ENCODE results near the gene PDGFA. TPM values are rescaled to one million over a fixed set of nuclear protein-coding genes. Genes with fewer than 3 reads are reported as not detected.

Gene PDGFA
- total RNA-seq, 1 experiment from 2014 or later = 129 TPM

DNA sequence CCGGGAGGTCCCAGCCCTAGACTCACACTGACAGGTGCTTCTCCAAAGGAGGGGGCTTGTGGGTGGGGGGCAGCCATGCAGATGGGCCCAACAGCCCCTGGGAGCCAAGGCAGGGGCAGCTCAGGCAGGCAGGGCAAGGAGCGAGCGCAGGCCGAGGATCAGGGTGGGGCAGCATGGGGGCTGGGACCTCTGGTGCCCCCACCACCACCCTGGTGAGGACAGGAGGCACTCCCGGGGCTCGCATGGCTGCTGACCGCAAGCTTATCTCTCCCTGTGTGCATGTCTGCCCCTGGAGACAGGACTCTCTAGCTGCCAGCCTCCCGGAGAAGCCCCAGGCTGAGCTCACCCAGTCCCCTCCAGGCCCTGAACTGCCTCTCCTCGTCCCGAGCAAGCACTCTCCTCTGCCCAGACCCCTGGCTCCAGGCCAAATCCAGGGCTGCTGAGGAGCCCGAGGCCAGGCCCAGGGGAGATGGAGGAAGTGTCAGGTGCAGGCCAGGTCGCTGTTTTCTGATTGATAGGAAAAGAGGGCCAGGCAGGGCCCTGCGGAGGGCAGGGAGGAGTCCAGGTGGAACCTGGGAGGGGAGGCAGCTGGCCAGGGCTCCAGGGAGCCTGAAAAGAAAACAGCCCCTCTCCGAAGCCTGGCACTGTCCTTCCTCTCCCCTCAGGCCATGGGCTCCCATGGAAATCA, 39.0 kb downstream of the PDGFA start:
- Mint-ChIP-seq H3K27me3 (ENCODE audit: low read depth) (peaks cover 4% of the 10 kb centered on the region; the same call in 1 of the 2 replicates), H3K4me3 (no peak overlapping the region), H3K4me1 (peaks cover 23% of the 10 kb centered on the region), H3K9me3 (peaks cover 14% of the 10 kb centered on the region), H3K36me3 (peaks cover 2% of the 10 kb centered on the region; the same call in 1 of the 2 replicates), H3K27ac (no peak overlapping the region)
- DNase-seq (ENCODE audit: low spot score) (peak; percentile 30), ATAC-seq (peak; percentile 33)
- TF ChIP-seq ZNF263 (CRISPR knock-in tag; IDR thresholded peaks at IDR 0.05; ENCODE audit: low read depth) = 0 out of 2 replicates have a peak, but pooled peaks have one; percentile 18
- no peak for TF ChIP-seq FOXP1 (CRISPR knock-in tag; IDR thresholded peaks at IDR 0.05; ENCODE audit: borderline replicate concordance)
- TF ChIP-seq, protein P1, sequence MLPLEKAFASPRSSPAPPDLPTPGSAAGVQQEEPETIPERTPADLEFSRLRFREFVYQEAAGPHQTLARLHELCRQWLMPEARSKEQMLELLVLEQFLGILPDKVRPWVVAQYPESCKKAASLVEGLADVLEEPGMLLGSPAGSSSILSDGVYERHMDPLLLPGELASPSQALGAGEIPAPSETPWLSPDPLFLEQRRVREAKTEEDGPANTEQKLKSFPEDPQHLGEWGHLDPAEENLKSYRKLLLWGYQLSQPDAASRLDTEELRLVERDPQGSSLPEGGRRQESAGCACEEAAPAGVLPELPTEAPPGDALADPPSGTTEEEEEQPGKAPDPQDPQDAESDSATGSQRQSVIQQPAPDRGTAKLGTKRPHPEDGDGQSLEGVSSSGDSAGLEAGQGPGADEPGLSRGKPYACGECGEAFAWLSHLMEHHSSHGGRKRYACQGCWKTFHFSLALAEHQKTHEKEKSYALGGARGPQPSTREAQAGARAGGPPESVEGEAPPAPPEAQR (CRISPR knock-in tag; IDR thresholded peaks at IDR 0.05) = no peak
- no peak for TF ChIP-seq SP1 (CRISPR knock-in tag; conservative IDR thresholded peaks at IDR 0.05)
- no peak for TF ChIP-seq GRHL2 (CRISPR knock-in tag; IDR thresholded peaks at IDR 0.05; ENCODE audit: insufficient replicate concordance, severe bottlenecking)
- TF ChIP-seq NFATC4 (CRISPR knock-in tag; IDR thresholded peaks at IDR 0.05) = no peak
- TF ChIP-seq FOXJ3 (CRISPR knock-in tag; IDR thresholded peaks at IDR 0.05; ENCODE audit: borderline replicate concordance) = no peak
- TF ChIP-seq, protein P2, sequence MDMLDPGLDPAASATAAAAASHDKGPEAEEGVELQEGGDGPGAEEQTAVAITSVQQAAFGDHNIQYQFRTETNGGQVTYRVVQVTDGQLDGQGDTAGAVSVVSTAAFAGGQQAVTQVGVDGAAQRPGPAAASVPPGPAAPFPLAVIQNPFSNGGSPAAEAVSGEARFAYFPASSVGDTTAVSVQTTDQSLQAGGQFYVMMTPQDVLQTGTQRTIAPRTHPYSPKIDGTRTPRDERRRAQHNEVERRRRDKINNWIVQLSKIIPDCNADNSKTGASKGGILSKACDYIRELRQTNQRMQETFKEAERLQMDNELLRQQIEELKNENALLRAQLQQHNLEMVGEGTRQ (CRISPR knock-in tag; IDR thresholded peaks at IDR 0.05) = no peak
- CTCF ChIA-PET = interaction anchor here (0.7 to 1.2 kb wide), 7 partner anchors 9 to 643 kb away, joined by 3 to 7 read pairs (median 4); no protein-coding TSS in a partner anchor
- POLR2A ChIA-PET = no interaction called here

DNA sequence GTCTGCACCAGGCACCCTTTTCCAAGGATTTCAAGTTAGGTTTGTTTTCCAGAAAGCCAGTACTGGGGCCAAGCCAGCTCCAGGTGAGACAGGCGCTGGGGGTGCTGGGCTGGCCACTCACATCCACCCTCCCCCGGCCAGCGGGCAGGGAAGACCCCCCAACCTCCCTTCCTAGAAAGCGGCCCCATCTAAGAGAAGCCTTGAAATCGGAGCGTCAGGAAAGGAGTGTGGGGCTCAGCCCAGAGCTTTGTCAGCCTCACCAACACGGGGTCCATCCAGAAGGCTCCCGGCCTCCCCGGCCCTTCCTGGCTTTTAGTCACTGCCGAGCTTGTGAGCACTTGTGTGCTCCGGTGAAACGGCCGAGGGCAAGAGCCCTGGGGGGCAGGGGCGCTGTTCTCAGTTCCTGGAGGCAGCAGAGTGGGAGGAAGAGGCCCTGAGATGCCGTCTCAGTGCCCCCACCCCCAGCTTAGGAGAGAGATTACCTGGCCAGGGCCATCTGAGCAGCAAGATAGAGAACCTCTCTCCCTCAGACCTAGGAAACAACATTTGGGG, 39.6 kb downstream of the PDGFA start:
- H3K27ac Mint-ChIP-seq = no peak overlapping the region
- H3K27me3 Mint-ChIP-seq (ENCODE audit: low read depth) = peaks cover 4% of the 10 kb centered on the region; the same call in 1 of the 2 replicates
- ChIA-PET CTCF (interaction anchor here (0.7 to 1.2 kb wide), 5 partner anchors 8 to 644 kb away, joined by 3 to 7 read pairs (median 4); no protein-coding TSS in a partner anchor), POLR2A (no interaction called here)
- no peak; the same call in 1 of the 2 replicates for ATAC-seq
- DNase-seq (ENCODE audit: low spot score) = peak; percentile 22
- peaks cover 14% of the 10 kb centered on the region for H3K9me3 Mint-ChIP-seq
- H3K4me1 Mint-ChIP-seq = peaks cover 18% of the 10 kb centered on the region
- no peak overlapping the region for H3K4me3 Mint-ChIP-seq
- H3K36me3 Mint-ChIP-seq = peaks cover 2% of the 10 kb centered on the region; the same call in 1 of the 2 replicates
- TF ChIP-seq TEAD4 (CRISPR knock-in tag; IDR thresholded peaks at IDR 0.05) (no peak), TEAD1 (CRISPR knock-in tag; IDR thresholded peaks at IDR 0.05) (no peak), ZNF416 (CRISPR knock-in tag; IDR thresholded peaks at IDR 0.05) (no peak), ZNF121 (CRISPR knock-in tag; IDR thresholded peaks at IDR 0.05) (no peak), JAZF1 (CRISPR knock-in tag; IDR thresholded peaks at IDR 0.05) (no peak), RORB (CRISPR knock-in tag; IDR thresholded peaks at IDR 0.05) (no peak), ELF4 (CRISPR knock-in tag; IDR thresholded peaks at IDR 0.05; ENCODE audit: low read depth) (no peak), OVOL2 (CRISPR knock-in tag; IDR thresholded peaks at IDR 0.05; ENCODE audit: borderline replicate concordance) (no peak)
- TF ChIP-seq, protein P3, sequence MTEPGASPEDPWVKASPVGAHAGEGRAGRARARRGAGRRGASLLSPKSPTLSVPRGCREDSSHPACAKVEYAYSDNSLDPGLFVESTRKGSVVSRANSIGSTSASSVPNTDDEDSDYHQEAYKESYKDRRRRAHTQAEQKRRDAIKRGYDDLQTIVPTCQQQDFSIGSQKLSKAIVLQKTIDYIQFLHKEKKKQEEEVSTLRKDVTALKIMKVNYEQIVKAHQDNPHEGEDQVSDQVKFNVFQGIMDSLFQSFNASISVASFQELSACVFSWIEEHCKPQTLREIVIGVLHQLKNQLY (CRISPR knock-in tag; IDR thresholded peaks at IDR 0.05) = no peak
- TF ChIP-seq, protein P4, sequence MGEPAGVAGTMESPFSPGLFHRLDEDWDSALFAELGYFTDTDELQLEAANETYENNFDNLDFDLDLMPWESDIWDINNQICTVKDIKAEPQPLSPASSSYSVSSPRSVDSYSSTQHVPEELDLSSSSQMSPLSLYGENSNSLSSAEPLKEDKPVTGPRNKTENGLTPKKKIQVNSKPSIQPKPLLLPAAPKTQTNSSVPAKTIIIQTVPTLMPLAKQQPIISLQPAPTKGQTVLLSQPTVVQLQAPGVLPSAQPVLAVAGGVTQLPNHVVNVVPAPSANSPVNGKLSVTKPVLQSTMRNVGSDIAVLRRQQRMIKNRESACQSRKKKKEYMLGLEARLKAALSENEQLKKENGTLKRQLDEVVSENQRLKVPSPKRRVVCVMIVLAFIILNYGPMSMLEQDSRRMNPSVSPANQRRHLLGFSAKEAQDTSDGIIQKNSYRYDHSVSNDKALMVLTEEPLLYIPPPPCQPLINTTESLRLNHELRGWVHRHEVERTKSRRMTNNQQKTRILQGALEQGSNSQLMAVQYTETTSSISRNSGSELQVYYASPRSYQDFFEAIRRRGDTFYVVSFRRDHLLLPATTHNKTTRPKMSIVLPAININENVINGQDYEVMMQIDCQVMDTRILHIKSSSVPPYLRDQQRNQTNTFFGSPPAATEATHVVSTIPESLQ (CRISPR knock-in tag; IDR thresholded peaks at IDR 0.05) = no peak
- TF ChIP-seq, protein P5, sequence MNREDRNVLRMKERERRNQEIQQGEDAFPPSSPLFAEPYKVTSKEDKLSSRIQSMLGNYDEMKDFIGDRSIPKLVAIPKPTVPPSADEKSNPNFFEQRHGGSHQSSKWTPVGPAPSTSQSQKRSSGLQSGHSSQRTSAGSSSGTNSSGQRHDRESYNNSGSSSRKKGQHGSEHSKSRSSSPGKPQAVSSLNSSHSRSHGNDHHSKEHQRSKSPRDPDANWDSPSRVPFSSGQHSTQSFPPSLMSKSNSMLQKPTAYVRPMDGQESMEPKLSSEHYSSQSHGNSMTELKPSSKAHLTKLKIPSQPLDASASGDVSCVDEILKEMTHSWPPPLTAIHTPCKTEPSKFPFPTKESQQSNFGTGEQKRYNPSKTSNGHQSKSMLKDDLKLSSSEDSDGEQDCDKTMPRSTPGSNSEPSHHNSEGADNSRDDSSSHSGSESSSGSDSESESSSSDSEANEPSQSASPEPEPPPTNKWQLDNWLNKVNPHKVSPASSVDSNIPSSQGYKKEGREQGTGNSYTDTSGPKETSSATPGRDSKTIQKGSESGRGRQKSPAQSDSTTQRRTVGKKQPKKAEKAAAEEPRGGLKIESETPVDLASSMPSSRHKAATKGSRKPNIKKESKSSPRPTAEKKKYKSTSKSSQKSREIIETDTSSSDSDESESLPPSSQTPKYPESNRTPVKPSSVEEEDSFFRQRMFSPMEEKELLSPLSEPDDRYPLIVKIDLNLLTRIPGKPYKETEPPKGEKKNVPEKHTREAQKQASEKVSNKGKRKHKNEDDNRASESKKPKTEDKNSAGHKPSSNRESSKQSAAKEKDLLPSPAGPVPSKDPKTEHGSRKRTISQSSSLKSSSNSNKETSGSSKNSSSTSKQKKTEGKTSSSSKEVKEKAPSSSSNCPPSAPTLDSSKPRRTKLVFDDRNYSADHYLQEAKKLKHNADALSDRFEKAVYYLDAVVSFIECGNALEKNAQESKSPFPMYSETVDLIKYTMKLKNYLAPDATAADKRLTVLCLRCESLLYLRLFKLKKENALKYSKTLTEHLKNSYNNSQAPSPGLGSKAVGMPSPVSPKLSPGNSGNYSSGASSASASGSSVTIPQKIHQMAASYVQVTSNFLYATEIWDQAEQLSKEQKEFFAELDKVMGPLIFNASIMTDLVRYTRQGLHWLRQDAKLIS (CRISPR knock-in tag; IDR thresholded peaks at IDR 0.05; ENCODE audit: borderline replicate concordance) = no peak
- TF ChIP-seq, protein P6, sequence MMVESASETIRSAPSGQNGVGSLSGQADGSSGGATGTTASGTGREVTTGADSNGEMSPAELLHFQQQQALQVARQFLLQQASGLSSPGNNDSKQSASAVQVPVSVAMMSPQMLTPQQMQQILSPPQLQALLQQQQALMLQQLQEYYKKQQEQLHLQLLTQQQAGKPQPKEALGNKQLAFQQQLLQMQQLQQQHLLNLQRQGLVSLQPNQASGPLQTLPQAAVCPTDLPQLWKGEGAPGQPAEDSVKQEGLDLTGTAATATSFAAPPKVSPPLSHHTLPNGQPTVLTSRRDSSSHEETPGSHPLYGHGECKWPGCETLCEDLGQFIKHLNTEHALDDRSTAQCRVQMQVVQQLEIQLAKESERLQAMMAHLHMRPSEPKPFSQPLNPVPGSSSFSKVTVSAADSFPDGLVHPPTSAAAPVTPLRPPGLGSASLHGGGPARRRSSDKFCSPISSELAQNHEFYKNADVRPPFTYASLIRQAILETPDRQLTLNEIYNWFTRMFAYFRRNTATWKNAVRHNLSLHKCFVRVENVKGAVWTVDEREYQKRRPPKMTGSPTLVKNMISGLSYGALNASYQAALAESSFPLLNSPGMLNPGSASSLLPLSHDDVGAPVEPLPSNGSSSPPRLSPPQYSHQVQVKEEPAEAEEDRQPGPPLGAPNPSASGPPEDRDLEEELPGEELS (CRISPR knock-in tag; IDR thresholded peaks at IDR 0.05) = no peak
- TF ChIP-seq, protein P7, sequence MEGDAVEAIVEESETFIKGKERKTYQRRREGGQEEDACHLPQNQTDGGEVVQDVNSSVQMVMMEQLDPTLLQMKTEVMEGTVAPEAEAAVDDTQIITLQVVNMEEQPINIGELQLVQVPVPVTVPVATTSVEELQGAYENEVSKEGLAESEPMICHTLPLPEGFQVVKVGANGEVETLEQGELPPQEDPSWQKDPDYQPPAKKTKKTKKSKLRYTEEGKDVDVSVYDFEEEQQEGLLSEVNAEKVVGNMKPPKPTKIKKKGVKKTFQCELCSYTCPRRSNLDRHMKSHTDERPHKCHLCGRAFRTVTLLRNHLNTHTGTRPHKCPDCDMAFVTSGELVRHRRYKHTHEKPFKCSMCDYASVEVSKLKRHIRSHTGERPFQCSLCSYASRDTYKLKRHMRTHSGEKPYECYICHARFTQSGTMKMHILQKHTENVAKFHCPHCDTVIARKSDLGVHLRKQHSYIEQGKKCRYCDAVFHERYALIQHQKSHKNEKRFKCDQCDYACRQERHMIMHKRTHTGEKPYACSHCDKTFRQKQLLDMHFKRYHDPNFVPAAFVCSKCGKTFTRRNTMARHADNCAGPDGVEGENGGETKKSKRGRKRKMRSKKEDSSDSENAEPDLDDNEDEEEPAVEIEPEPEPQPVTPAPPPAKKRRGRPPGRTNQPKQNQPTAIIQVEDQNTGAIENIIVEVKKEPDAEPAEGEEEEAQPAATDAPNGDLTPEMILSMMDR (IDR thresholded peaks at IDR 0.05) = no peak
